WI38 (cell line): Measurements from ENCODE around the gene P4HA2.

Experiments used
- H3K4me3 ChIP-seq: 2 replicates; pipeline ENCODE4 v1.5.1; 2011; ENCODE audit warnings: low read depth, mild to moderate bottlenecking, control low read depth, low read length
- CTCF ChIP-seq: IDR thresholded peaks from 2 replicates; pipeline ENCODE4 v1.5.1; 2012; ENCODE audit warnings: low read depth, mild to moderate bottlenecking, control low read depth, low read length

Gene P4HA2

DNA sequence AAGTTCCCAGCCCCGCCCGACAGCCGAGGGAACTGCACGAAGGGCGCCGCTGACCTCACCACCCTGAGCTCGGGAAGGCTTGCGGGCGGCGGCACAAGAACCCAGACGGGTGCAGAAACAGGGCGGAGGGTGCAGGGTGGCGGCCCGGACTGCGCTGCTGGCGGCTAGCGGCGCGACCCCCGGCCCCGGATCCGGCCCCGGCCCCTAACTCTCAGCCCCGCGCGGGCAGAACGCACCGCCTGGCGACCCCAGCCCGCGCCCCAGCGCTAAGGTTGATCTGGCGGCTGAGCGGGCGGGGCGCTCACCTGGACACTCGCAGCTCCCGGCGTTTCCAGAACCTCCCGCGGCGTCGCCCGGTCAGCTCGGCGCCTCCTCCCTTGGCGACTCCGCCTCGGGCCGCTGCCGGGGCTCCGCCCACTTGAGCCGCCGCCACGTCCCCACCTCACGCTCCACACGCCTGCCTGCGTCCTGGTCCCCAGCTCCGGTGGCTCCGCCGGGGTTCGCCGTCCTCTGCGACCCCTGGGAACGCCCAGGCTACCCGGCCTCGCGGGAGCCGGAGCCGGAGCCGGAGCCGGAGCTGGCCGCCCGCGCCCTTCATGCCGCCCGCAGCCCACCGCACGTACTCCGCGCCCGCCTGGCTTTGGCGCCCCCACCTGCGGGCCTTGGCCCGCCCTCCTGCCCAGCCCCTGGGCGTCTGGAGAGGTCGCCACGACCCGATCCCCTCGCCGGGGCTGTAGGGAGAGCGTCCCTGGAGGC lies at the start of gene P4HA2:
Gene P4HA2, minus strand, starts transcription at position 369 of the 756 bp plus-strand sequence. CDS start 9,227 bp downstream, outside the sequence.
- no peak for TF ChIP-seq CTCF
- H3K4me3 ChIP-seq: peak within 1 kb of the TSS; percentile 74

- no peak overlapping the region for H3K4me3 ChIP-seq
- no peak for TF ChIP-seq CTCF
These were observed 49.6 kb upstream of the P4HA2 start for GRCh38 chr5:132277256-132277655.

- no peak for TF ChIP-seq CTCF
- no peak overlapping the region for H3K4me3 ChIP-seq
These were observed 47.9 kb upstream of the P4HA2 start for GRCh38 chr5:132275367-132276220.

DNA sequence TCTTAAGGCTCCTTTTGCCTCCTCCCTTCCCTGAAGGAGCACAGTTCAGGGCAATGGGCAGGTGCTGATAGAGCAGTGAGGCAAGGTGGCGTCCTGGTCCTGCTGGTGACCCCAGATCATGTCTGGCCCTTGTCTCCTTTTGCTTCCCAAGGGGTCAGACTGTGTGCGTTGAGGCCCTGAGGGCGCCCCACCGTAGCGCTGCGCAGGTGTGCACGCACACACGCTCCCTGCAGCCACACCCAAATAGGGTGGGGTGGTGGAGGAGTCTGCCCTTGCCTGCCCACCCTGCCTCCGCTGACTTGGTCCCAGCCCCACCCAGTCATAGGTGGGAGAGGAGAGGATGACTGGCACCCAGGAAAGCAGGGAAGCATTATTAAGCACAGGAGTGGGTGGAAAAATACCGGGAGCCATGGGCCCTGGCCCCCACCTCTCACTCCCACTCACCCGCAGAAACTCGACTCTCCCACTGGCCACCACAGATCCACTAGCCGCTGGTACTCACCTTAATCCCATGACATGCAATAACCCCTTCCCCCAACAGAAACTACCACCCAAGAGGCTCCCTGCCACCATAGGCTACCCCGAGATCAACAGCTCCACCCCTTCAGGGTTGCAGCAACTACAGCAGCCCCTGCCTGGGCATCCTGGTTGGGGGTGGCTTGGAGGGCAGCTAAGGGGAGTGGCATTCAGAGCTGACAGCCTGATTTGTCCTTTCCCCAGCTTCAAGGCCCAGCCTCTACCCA lies 46.6 kb upstream of the P4HA2 start:
- TF ChIP-seq CTCF: no peak
- H3K4me3 ChIP-seq: no peak overlapping the region

GRCh38 chr5:132273631-132274030 lies 46.0 kb upstream of the P4HA2 start:
- TF ChIP-seq CTCF: no peak
- H3K4me3 ChIP-seq: no peak overlapping the region

DNA sequence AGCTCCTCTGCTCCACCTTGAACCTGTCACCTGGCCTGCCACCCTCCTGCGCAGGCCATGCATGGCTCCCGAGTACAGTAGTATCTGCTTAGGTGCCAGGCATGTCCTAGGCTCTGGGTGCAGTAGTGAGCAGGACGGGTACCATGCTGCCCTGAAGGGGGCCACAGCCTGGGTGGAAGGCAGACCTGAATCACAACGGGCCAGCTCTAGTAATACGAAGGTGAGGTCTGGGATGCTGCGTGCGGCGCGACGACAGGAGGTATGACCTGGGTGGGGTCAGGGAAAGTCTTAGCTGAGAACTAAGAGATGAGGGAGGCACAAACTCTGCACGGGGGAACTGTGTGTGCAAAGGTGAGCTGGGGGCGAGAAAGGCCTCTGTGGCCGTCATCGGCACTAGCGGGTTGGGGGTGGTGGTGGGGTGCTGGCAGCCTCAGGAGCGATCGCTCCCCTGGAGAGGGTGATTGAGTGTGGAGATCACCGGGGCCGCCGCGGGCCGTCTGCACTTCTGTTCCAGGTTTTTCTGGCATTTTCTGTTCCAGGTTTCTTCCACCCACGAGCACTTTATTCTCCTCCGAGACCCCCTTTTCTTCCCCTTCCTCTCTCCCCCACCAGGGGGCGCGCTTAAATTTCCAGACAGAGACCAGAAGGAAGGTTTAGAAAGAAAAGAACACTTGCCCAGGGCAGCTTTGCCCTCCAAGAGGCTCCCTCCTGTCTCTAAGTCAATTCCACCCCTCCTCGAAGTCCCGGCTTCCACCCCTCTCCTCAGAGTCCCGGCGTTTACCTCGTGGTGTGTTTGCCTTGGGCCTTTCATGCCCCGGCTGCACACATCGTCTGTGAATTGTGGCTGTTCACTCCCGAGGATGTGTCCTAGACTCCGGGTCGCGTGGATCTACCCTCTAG lies 44.9 kb upstream of the P4HA2 start:
- TF ChIP-seq CTCF: peak; percentile 90
- H3K4me3 ChIP-seq: no peak overlapping the region
